ENCODE measurements around the gene HNRNPUL1.

DNA sequence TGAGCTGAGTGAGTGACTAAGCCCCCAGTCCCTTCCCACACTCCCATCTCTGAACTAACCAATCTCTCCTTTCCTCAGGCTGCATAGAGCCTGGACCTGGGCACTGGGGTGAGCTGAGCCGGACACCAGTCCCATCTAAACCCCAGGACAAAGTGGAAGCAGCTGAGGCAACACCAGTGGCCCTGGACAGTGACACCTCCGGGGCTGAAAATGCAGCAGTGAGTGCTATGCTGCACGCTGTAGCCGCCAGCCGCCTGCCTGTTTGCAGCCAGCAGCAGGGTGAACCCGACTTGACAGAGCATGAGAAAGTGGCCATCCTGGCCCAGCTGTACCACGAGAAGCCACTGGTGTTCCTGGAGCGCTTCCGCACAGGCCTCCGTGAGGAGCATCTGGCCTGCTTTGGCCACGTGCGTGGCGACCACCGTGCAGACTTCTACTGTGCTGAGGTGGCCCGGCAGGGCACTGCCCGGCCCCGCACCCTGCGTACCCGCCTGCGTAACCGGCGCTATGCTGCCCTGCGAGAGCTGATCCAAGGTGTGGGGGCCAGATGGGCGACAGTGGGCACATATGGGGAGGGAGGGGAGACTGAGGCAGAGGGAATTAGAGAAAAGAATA lies 52.2 kb downstream of the HNRNPUL1 start:
- no peak for TF ChIP-seq EZH2phosphoT487 (IDR thresholded peaks at IDR 0.05)
- TF ChIP-seq, protein P1, sequence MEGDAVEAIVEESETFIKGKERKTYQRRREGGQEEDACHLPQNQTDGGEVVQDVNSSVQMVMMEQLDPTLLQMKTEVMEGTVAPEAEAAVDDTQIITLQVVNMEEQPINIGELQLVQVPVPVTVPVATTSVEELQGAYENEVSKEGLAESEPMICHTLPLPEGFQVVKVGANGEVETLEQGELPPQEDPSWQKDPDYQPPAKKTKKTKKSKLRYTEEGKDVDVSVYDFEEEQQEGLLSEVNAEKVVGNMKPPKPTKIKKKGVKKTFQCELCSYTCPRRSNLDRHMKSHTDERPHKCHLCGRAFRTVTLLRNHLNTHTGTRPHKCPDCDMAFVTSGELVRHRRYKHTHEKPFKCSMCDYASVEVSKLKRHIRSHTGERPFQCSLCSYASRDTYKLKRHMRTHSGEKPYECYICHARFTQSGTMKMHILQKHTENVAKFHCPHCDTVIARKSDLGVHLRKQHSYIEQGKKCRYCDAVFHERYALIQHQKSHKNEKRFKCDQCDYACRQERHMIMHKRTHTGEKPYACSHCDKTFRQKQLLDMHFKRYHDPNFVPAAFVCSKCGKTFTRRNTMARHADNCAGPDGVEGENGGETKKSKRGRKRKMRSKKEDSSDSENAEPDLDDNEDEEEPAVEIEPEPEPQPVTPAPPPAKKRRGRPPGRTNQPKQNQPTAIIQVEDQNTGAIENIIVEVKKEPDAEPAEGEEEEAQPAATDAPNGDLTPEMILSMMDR (IDR thresholded peaks at IDR 0.05): no peak
